Bronchial epithelial cell (primary cell): ENCODE results near the gene NNAT. TPM values are rescaled to one million over a fixed set of nuclear protein-coding genes. Genes with fewer than 3 reads are reported as not detected.

Experiments
- DNase-seq: peaks from one replicate; pipeline ENCODE4 v3.0.0-alpha.2; 2010; ENCODE audit warnings: low read depth
- FAIRE-seq: peaks from 2 replicates; lab custom pipeline; 2011; peaks lifted over from hg19 to GRCh38; lab: Jason Lieb, UNC
- H3K27me3 ChIP-seq: 2 replicates; pipeline ENCODE4 v1.5.1; 2011; ENCODE audit warnings: low read length; ENCODE audit not compliant: control insufficient read depth, insufficient read depth
- H3K36me3 ChIP-seq: 2 replicates; pipeline ENCODE4 v1.5.1; 2011; ENCODE audit warnings: low read length; ENCODE audit not compliant: control insufficient read depth, insufficient read depth
- H3K4me3 ChIP-seq: 2 replicates; pipeline ENCODE4 v1.5.1; 2011; ENCODE audit warnings: mild to moderate bottlenecking, low read depth, low read length, control low read depth
- CTCF ChIP-seq: IDR thresholded peaks from 2 replicates; pipeline ENCODE4 v1.5.1; 2011; ENCODE audit warnings: mild to moderate bottlenecking, moderate library complexity, low read length, control low read depth, inconsistent platforms; ENCODE audit not compliant: insufficient read depth, severe bottlenecking
- total RNA-seq: library from RNA; depleted of rRNA; stranded (reverse); fragments of >200 nt; gene quantifications from 2 replicates; pipeline ENCODE4 v1.2.1, GENCODE V29; 2014

The NNAT gene
- total RNA-seq, 1 donor from 2014 or later, result not detected

GRCh38 chr20:37562695-37563480, 41.8 kb downstream of the NNAT start:
- Histone ChIP-seq H3K27me3 (no peaks in the 10 kb centered on the region), H3K36me3 (no peaks in the 10 kb centered on the region), H3K4me3 (no peak overlapping the region)
- FAIRE-seq (no peak), DNase-seq (no peak)
- no peak for TF ChIP-seq CTCF

GRCh38 chr20:37564016-37564387, 43.0 kb downstream of the NNAT start:
- DNase-seq (no peak), FAIRE-seq (no peak)
- no peak for TF ChIP-seq CTCF
- no peaks in the 10 kb centered on the region for H3K36me3 ChIP-seq
- no peak overlapping the region for H3K4me3 ChIP-seq
- H3K27me3 ChIP-seq, result no peaks in the 10 kb centered on the region

- DNase-seq, result no peak
- FAIRE-seq, result no peak
- no peaks in the 10 kb centered on the region for H3K36me3 ChIP-seq
- no peak overlapping the region for H3K4me3 ChIP-seq
- no peaks in the 10 kb centered on the region for H3K27me3 ChIP-seq
- TF ChIP-seq CTCF, result peak; percentile 98
These were observed 43.5 kb downstream of the NNAT start for GRCh38 chr20:37564388-37565133.

GRCh38 chr20:37565134-37565811, 44.2 kb downstream of the NNAT start:
- TF ChIP-seq CTCF, result no peak
- Histone ChIP-seq H3K27me3 (no peaks in the 10 kb centered on the region), H3K36me3 (no peaks in the 10 kb centered on the region), H3K4me3 (no peak overlapping the region)
- DNase-seq (no peak), FAIRE-seq (no peak)

GRCh38 chr20:37566590-37567330, 45.7 kb downstream of the NNAT start:
- TF ChIP-seq CTCF, result no peak
- Histone ChIP-seq H3K36me3 (no peaks in the 10 kb centered on the region), H3K27me3 (no peaks in the 10 kb centered on the region), H3K4me3 (no peak overlapping the region)
- no peak for DNase-seq
- no peak for FAIRE-seq
